ENCODE results near the gene HIPK3.

HIPK3 gene

DNA sequence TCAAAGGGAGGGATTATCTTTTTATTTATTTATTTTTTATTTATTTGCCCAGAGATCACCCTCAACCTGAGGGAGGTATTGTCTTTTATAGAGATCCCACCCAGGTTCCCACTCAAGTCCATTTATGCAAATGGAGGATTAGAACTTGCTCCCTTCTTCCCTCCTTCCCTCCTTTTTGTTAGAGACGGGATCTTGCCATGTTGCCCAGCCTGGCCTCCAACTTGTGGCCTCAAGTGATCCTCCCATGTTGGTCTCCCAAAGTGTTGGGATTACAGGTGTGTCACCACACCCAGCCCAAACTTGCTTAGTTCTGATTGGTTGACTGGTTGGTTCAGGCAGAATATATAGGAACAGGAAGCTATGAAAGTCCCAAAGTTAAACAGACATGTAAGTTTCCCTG, 51.9 kb downstream of the HIPK3 start:
- no peak for DNase-seq

DNA sequence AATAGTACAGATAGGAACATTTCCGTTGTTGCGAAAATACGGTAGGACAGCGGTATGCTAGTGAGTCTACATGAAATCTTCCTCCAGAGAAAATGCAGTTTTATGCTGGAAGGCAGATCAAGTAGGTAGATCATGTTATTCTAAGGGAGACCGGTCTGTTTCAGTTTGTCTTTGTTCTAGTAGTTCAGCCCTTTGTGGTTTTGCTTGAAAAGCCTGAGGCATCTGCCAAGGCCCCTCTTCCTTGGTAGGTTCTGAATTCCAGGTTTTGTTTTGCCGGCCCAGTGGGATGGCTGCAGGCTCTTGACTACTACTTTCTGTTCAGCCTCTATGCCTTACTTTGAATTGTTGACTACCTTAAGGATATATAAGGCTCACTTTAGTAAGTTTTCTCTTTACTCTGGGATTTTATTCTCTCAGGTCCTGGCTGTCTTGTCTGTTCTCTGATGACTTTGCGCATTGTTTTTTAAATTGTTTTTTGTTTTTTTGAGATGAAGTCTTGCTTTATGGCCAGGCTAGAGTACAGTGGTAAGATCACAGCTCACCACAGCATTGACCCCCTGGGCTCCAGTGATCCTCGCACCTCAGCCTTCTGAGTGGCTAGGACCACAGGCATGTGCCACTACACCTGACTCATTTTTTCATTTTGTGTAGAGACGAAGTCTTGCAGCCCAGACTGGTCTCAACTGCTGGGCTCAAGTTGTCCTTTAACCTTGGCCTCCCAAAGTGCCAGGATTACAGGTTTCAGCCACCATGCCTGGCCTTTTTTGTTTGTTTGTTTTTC, 53.7 kb downstream of the HIPK3 start:
- DNase-seq, result no peak

DNA sequence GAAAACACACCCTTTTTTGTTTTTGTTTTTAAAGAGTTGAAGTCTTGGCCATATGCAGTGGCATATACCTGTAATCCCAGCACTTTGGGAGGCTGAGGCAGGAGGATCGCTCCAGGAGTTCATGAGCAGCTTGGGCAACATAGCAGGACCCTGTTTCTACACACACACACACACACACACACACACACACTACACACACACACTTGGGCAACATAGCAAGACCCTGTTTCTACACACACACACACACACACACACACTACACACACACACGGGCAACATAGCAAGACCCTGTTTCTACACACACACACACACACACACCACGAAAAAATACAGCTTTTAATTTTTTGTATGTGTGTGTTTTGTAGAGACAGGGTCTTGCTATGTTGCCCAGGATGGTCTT, 54.5 kb downstream of the HIPK3 start:
- DNase-seq, result no peak

DNA sequence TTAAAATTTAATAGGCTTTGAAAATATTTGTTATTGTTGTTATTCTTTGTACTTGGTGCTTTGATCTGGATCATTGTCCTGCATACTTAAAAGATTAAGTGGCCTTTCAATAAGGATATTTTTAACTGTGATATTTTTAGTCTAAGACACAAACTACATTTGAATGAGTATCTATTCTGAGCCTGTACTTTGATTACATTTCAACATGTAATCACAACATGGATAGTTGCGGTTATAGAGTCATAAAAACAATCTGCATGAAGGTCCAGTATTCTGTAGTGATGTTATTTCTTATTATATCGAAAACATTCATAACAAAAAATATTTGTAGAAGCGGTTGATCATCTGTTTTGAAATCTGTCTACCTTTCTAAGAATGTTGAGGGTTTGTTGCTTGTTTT, 58.6 kb downstream of the HIPK3 start:
- no peak for DNase-seq

DNA sequence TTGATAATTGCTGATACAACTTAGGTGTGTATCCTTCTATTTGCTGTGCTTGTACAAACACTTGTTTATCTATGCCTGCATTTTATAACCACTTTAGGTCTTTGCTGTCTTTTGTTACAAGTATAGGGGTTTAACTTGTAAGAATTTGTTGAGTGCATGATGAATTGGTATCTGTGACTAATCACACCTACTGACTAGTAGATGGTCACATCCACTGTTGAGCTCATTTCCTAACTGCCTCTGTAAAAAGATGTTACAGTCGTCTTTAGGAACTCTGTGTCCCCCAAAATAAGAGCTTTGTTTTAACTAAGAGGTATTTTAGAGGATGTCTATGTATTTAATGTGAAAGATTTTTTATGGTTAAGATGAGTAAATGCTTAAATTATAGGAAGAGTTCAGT, 60.5 kb downstream of the HIPK3 start:
- peak; percentile 40 for DNase-seq

DNA sequence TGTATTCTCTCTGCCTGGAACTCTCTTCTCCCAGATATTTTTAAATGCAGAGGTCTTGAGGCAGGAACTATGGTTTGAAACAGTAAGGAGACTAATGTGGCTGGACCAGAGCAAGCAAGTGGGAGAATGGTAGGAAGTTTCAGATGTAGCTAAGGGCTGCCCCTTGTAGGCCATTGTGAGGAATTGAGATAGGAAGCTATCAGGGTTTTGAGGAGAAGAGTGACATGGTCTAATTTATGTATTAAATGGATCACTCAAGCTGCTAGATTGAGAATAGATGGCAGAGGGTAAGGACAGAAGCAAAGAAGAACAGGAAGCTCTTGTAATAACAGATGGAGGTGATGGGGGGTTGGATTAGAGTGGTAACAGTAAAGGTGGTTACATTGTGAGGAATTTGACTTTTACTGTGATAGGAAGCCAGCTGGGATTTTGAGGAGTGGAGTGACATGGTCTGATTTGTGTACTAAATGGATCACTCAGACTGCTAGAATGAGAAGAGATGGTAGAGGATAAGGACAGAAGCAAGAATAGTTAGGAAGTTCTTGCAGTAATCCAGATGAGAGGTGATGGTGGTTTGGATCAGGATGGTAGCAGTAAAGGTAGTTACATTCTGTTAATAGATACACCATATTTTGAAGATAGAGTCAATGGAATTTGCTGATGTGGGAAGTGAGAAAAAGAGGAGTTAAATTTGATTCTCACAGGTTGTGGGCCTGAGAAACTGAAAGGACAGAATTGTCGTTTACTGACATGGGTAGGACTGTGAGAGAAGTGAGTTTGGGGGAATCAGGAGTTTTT, 63.0 kb downstream of the HIPK3 start:
- DNase-seq, result no peak

DNA sequence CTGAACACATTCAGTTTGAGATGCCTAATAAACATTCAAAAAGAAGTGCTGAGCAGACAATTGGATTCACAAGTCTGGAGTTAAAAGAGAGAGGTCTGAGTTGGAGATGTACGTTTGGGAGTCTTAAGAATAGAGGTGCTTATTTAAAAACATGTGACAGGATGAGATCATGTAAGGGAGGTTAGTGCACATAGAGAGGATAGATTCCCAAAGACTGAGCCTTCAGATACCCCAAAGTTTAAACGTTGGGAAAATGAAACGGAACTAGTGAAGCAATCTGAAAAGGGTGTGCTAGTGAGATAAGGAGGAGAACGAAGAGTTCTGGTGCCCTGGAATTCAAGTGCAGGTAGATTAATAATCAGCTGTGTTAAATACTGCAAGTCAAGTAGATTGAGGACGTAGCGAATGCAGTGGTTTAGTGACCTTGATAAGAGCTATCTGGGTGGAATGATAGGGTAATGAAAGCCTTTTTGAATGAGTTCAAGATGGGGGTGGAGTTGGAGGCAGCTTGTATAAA, 63.7 kb downstream of the HIPK3 start:
- no peak for DNase-seq

DNA sequence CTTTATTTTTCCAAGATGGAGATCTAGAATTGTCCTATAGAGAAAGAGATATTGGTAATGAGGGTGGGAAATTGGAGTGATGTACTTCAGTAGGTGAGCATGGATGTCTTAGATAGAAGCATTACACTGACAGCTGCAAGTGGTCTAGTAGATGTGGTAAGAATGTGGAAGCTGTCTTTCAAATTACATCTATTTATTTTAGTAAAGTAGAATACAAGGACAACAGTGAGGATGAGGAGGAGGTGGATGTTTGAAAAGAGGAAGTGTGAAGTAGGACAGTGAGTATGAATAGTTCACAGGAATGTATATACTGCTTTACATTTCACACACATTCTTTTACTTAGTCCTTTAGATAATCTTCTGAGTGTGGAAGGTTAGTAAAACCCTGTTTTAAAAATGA, 64.2 kb downstream of the HIPK3 start:
- DNase-seq, result peak; percentile 18

DNA sequence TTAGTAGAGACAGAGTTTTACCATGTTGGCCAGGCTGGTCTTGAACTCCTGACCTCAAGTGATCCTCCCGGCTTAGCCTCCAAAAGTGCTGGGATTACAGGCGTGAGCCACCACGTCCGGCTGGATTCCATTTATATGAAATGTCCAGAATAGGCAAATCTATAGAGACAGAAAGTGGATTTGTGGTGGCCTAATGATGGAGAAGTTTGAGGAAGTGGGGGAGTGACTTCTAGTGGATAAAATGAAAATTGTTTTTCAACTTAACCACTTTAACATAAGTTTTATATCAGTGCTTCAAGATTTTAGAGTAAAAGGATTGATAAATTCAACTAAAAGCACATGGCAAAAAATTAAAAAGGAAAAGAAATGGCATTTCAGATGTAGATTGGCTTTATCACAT, 66.2 kb downstream of the HIPK3 start:
- DNase-seq, result no peak

DNA sequence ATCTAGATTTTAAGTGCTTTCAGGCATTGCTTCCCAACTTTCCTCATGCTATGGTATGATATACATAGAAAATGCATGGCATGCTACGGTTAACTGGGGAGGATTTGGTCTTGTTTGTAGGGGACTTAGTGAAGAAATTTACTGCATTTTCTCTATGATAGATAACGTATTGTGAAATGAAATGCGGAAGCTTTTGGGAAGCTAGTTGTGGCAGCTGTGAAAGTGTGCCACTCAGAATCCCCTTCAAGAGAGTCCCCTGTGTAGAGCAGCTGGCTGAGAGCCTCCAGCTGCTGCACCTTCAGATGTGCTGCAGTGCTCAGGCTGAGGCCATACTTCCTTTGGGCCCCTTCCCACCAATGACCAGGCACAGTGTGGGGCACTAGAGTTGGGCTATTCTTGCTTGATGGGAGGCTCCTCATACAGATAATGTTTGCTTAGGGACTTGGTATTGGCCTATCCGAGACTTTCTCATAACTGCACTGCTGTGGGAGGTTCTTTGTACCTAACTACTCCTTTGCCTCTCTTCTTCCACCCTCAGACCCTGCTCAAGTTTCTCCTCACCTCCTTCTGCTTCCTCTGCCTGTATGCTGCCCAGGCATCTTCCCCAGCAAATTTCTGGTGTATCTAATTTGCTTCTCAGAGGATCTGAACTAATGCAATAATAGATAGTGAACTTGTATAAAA, 67.3 kb downstream of the HIPK3 start:
- DNase-seq, result peak; percentile 48

DNA sequence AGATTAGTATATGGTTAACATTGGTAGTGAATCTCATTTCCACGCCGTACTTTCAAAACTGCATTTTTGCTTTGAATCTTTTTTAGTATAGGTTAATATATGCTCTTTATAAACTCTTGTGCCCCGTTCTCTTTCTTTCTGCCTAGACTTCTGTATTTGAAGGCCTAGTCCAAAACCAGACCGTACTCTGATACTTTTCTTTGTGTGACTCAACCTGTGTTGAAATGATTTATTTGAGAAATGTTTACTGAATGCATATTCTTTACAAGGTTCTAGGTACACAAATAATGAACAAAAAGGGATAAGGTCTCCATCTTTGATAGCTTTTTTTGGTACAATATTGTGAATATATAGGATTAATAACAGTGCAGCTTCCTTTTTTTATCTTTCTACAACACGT, 68.3 kb downstream of the HIPK3 start:
- DNase-seq, result peak; percentile 49

DNA sequence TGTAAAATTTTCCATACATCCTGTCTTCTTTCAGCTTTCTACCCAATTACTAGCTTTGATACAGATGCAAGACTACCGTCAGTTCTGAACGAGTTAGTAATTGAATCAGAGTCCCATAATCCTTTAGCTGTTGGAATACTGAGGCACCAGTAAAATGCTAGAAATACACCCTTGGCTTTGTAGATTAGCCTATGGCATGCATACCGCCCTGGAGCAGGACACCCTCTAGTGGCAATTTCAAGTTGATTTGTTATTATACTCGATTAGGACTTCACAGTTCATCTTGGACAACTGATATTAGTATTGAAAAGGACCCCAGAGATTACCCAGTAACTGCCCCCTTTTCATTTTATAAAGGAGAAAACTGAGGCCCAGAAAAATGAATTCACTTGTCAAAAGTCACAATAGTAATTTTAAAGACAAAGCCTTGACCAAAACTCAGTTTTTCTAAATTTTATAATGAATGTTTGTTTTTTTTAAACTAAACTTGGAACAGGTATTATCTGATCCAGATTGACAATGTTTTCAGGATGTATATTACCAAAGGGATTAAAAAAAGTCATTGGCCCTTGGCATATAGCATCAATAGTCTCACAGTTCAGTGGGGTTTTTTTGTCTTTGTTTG, 72.6 kb downstream of the HIPK3 start:
- DNase-seq, result peak; percentile 65

DNA sequence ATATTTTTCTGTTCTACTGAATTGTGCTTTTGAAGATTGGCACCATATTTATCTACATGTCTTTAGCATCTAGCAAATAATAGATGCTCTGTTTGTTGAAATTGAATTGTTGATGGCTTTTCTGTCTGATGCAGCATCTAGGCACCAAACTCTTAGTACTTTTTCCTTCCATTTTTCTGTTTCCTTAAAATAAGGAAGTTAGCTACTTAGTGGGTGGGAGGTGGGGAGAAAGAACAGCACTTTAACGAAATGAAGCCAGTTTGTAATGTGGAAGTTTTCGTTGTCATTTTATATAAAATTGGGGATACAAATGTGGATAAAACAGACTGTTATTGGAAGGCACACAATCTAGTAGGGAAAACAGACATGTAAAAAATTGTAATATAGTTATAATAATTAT, 76.6 kb downstream of the HIPK3 start:
- peak; percentile 44 for DNase-seq

DNA sequence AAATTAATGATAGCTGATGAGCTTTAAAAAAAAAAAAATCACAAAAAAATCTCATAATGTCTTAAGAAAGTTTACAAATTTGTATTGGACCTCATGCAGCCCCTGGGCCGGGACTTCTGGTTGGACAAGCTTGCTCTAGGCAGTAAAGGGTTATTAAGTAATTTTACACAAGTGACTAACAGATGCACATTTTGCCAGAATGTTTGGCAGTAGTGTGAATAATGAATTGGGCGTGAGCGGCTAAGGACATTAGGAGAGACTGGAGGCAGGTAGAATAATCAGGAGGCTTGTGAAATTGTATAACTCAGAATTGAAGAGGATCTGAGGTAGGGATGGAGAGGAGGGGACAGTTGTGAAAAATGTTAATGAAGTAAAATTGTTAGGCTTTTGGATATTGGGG, 77.4 kb downstream of the HIPK3 start:
- DNase-seq, result no peak

DNA sequence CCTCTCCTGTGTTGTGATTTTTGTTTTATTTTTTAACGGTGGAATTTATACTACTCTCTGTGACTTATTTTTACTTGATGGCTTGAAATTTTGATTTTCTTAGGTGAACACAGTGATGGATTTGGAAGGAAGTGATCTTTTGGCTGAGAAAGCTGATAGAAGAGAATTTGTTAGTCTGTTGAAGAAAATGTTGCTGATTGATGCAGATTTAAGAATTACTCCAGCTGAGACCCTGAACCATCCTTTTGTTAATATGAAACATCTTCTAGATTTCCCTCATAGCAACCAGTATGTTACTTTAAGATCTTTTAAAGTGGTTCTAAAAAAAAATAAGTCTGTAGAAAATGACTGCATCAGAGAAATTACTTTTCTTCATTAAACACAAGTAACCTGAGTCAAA, 82.1 kb downstream of the HIPK3 start:
- no peak for DNase-seq

DNA sequence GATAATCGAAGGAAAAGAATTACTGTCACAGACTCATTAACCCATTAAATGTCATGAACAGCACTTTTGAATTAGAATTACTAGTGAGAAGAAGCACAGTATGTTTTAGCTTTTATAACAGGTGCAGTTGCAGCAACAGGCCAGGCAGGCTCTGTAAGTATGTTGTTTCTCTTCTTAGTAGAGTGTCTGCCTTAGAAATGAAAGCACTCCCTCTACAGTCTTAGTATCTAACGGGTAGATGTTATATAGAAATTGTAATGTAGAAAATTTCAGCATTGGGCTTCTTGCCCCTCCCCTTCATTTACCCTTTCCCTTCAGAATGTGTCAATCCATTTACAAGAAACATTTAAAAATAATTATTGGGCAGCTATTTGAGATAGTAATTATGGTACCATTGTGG, 87.4 kb downstream of the HIPK3 start:
- DNase-seq, result no peak

DNA sequence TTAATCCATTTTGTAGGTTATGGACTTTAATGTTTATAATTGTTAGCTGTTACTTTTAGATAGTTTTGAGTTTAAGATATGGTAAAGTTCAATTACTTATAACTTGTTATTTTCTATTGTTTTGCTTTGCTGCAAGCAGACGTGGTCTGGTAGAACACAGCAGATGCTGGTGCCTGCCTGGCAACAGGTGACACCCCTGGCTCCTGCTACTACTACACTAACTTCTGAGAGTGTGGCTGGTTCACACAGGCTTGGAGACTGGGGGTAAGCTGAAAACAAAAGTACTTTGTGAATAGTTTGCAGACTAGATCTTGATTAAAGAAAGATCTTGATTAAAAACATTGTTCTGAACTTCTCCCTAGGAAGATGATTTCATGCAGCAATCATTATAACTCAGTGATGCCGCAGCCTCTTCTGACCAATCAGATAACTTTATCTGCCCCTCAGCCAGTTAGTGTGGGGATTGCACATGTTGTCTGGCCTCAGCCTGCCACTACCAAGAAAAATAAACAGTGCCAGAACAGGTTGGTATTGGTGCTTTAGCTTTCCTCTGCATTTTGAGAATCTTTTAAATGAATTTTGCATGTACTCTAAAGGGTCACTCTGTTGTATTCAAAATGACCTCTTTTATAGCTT, 90.4 kb downstream of the HIPK3 start:
- no peak for DNase-seq

DNA sequence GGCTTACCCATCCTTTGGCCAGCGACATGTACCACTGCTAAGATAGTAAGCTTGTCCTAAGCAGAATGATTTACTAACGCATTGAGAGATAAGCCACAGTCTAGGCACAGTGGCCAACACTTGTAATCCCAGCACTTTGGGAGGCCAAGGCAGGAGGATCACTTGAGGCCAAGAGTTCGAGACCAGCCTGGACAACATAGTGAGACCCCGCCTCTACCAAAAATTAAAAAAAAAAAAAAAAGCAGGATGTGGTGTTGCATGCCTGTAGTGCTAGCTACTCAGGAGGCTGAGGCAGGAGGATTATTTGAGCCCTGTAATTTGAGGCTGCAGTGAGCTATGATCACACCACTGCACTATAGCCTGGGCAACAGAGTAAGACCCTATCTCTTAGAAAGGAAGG, 93.1 kb downstream of the HIPK3 start:
- no peak for DNase-seq

DNA sequence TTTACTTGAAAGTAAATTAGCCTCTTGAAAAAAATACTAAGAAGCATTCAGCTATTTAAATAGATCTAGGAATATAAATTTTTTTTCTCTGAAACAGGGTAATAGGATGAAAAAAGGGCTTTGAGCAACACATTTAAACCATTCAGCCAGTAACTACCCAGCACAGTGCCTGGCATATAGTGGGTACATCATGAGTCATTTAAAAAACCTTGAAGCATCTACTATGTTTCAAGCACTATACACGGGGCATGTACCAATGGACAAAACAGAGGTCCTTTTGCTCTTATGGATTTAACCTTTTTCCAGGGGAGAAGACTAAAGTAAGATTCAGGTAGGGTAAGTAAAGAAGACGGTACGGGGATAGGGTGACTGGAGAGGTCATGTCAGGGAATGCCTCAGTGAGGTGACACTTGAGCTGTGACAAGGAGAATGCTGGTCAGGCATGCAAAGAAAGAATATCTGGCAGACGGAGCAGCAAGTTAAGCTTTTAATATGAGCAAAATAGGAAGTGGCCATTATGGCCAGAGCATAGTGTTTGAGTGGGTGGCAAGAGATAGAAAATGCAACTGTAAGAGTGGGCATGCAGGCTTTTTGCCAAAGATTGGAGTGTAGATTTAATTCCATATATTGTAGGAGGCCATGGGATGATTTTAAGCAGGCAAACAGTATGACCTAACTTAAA, 101.1 kb downstream of the HIPK3 start:
- DNase-seq, result peak; percentile 66

DNA sequence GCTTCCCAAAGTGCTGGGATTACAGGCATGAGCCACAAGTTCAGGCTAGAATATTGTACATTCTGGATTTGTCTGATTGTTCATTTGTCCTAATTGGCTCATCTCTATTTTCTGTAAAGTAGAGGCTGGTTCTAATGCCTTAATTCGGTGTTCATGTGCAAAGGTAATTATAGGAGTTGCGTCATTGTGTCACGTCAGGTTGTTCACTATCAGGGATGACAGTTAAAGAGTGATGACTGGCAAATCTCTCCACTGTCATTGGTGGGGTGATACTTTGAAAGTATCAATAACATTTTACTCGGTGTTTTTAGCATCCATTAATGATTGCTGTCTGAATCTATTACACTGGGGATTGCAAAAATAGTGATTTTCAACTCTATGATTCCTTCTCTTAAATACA, 103.5 kb downstream of the HIPK3 start:
- no peak for DNase-seq

DNA sequence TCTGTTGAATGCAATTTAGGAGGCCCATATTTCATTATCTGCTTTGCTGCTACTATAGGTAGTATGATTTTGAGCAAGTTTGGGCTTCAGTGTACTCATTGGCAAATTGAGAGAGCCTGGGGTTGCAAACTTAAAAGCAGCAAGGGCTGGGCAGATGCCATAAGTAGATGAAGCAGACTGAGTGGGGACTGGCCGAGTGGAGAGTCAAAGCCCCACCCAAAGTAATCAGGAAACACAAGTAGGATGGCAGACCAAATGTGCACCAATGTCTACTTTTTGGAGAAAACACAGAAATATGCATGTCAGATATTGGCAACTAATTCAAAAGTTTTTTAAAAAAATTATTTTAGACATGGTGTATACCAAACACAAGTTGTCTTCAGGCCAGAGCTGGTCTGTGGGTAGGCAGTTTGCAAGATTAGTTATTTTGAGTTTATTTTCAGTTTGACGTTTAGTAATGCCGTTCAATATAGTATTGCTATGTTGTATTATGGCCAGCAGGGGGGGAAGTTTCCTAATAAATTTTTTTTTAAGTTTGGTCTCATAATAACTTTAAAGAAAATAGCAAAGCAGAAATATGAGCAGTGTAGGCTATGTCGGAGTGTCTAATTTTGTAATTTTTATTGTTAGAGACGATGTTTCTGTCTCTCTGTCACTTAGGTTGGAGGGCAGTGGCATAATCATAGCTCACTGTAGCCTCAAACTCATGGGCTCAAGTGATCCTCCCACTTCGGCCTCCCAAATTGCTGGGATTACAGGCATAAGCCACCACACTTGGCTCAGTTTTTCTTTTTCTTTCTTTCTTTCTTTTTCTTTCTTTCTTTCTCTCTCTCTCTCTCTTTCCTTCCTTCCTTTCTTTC, 105.1 kb downstream of the HIPK3 start:
- DNase-seq, result peak; percentile 45

All from inflammatory macrophage treated with lipopolysaccharide for 4 hours (primary cell).